ENCODE results near the gene NSUN4.
"Not testable (repeated sequence)": the region's sequence is repeated elsewhere in the genome, so short reads cannot be mapped to it uniquely, and the experiment has no call there.

The NSUN4 gene

DNA sequence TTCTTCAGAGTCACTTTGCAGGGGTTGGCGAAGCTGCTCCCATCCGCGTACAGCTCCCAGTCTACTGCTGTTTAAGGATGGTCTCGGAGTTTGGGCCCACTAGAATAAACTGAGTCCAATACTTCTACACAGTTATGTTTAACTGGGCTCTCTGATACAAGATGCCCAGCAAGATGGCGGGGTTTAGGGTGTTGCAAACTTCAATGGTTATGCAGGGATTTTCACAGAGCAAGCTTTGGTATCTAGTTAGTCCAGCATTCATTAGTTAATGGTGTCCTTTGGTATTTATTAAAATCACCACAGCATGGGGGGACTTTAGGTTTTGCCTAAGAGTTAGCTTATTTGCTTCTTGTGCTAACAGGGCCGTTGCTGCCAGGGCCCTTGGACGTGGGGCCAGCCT is 12.4 kb upstream of the NSUN4 start:
- not testable (repeated sequence) for ATAC-seq

- not testable (repeated sequence) for ATAC-seq
Measured at GRCh38 chr1:46329807-46330206, 10.8 kb upstream of the NSUN4 start.

DNA sequence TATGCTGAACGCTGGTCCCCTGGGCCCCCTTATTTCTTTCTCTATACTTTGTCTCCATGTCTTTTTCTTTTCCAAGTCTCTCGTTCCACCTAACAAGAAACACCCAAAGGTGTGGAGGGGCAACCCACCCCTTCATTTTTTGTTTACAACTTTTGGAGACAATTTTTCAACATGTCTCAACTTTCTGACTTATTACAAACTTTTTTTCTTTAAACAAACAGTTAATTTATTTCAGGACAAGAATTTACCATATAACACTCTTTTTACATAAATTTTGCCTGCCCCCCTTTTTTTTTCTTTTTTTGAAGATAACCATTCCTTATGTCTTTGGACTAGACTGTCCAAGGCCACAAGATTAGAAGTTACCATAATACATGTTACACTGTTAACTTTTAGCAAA is 10.2 kb upstream of the NSUN4 start:
- ATAC-seq = not testable (repeated sequence)

DNA sequence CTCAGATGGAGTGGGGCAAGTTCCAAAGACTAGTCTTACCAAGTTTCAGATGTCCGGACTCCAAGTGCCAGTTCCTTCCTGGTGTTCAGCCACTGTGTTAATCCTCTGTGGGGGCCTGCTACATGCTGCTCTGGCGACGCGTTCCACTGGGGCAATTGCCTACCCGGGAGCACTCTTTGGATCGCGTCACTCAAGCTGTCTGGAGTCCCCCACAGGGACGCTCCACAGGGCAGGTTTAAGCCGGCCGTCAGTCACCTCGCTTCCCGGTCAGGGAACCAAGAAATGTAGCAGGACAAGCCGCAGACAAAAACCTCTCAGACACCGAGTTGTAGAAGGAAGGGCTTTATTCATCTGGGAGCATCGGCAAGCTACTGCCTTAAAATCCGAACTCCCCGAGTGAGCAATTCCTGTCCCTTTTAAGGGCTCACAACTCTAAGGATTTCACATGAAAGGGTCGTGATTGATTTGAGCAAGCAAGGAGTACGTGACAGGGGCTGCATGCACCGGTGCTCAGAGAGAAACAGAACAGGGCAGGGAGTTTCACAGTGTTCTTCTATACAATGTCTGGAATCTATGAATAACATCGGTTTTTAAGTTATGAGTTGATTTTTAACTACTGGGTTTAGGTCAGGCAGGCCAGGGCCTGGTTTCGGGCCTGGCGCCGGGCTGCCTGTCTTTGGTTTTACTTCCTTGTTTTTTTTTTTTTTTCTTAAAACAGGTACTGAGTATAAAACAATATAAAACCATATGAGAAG is 8.6 kb upstream of the NSUN4 start:
- not testable (repeated sequence) for ATAC-seq

DNA sequence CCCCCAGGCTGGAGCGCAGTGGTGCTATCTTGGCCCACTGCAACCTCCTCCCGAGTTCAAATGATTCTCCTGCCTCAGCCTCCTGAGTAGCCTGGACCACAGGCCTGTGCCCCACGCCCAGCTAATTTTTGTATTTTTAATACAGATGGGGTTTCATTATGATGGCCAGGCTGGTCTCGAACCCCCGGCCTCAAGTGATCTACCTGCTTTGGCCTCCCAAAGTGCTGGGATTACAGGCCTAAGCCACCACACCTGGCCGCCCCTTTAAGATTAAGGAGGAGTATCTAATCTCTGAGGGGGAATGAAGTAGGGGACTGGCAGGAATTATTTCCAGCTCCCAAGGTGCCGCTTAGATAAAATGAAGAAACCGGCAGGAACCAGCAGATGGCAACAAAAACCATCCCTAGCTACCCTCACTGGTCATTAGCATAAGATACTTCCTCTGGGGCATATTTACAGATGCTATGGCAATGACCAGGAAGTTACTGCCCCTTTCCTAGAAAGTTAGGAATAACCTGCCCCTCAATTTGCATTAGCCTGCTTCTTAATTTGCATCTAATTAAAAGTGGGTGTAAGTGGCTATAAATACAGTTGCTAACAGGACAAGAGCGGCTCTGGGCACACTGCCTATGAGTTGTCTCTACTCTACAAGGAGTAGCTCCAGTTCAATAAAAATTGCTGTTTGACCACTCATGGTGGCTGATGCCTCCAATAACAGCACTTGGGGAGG is 7.1 kb upstream of the NSUN4 start:
- ATAC-seq = no peak

DNA sequence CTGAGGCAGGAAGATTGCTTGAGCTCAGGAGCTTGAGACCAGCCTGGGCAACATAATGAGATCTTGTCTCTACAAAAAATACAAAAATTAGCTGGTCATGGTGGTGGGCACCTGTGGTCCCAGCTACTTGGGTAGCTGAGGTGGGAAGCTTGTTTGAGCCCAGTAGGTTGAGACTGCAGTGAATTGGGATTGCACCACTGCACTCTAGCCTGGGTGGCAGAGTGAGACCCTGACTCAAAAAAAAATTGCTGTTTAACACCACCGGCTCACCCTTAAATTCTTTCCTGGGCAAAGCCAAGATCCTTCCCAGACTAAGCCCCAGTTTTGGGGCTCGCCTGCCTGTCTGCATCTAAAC is 6.6 kb upstream of the NSUN4 start:
- no peak for ATAC-seq

DNA sequence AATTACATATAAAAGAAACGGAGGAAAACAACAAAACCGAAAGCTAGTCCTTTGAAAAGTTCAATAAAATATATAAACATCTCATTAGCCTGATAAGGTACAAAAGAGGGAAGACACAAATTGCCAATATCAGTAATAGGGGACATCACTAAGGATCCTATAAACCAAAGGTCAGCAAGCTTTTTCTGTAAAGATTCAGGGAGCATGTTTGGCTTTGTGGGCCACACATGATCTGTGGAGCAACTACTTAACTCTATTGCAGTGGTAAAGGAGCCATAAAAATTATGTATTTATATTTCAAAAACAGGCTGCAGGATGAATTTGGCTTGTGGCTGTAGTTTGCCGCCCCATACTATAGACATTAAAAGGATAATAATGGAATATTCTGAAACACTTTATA is 5.5 kb upstream of the NSUN4 start:
- no peak for ATAC-seq

DNA sequence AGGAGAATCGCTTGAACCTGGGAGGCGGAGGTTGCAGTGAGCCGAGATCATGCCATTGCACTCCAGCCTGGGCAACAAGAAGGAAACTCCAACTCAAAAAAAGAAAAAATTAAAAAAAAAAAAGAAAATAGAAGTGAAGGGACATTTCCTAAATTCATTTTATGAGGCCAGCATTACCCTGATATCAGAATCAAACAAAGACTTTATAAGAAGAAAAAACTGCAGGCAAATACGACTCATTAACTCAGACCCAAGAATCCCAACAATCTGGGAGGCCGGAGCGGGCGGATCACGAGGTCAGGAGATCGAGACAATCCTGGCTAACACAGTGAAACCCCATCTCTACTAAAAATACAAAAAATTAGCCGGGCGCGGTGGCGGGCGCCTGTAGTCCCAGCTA is 3.2 kb upstream of the NSUN4 start:
- not testable (repeated sequence) for ATAC-seq

DNA sequence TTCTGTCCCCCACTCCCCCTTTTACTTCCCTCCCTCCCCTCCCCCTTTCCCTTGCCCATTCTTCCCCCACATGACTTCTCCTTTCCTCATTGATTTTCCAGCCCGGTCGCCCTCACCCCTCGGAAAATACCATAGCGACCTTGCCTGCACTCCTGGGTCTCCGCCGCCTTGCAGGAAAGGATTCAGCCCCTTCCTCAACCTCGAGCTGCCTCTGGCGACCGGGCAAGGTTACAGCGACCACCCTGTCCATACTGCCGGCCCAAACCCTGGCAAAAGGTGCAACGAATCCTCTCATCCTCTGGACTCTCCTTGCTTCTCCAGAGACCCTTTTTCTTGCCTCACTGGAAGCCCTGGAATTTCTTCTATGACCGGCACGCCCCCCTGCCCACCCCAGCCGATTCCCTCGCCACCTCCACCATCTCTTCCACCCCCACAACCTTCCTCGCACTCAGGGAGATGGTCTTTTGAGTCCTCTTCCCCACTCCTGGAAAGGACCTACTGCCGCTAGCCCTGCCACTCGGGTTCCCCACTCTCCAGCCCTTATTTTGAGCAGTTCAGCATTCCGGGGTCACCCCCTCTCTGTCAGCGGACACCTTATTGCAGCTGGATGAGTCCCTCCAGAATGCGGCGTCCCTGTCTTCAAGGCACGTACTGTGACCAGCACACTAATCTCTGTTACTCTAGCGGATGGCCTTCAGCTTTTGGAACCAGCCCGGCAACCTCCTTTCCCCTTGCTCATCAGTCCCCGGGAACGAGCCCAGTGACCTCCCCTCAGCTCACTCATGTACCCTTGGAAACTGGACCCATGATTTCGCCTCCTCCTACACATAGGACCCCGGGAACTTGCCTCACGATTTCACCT is 846 bp downstream of the NSUN4 start:
- no peak for ATAC-seq

DNA sequence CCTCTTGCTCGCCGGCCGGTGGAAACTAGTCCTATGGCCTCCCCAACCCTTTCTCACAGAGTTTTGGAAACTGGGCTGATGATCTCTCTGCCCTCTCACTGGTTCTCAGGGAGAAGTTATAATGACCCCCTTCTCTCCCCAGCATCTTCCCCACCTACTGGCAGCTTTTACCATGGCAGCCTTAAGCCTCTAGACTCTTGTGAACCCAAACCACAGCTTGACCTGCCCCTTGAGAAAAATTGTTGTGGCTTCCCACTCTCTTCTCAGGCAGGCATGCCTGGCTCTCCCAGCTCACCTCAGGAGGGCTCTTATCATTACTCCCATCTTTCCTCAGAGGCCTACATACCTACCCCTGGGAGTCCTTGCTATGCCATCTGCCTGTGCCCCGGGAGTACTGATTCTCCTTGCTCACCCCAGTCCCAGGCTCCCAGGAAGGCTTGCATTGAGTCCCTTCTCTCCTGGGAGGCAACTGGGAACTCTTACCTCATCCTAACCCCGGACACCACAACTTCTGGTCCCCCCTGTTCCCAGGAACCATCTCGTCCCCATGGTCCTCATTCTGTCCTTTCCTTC is 1.6 kb downstream of the NSUN4 start:
- ATAC-seq = no peak

GRCh38 chr1:46342677-46343350 is 2.2 kb downstream of the NSUN4 start:
- no peak for ATAC-seq

- no peak for ATAC-seq
Measured at GRCh38 chr1:46343351-46343695, 2.7 kb downstream of the NSUN4 start.

GRCh38 chr1:46343705-46344104 is 3.1 kb downstream of the NSUN4 start:
- ATAC-seq = no peak

- no peak for ATAC-seq
Measured at GRCh38 chr1:46344481-46344880, 3.9 kb downstream of the NSUN4 start.

DNA sequence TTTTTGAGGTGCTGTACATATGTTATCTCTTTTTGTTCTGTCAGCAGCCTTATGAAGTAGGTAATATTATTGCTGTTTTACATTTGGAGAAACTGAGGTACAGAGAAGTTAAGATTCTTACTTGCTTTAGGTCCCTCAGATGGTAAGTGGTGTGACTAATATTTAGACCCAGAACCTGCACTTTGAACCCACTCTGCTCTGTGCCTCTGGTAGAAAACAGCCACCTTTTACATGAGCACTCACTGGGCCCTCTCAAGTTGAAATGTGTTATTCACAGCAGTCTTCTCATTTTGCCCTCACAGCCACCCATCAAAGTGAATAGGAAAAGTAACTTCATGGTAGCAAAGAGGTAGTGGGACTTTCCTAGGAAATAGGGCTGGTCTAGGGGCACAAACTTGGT is 4.7 kb downstream of the NSUN4 start:
- no peak for ATAC-seq

- ATAC-seq = no peak
Measured at GRCh38 chr1:46352363-46352762, 11.8 kb downstream of the NSUN4 start.

DNA sequence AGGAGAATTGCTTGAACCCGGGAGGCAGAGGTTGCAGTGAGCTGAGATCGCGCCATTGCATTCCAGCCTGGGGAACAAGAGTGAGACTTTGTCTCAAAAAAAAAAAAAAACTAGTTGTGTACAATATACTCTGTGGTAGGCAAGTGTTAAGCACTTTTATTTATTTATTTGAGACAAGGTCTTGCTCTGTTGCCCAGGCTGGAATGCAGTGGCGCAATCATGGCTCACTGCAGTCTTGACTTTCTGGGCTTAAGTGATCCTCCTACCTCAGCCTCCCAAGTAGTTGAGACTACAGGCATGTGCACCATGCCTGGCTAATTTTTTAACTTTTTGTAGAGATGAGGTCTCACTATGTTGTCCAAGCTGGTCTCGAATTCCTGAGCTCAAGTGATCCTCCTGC is 15.3 kb downstream of the NSUN4 start:
- not testable (repeated sequence) for ATAC-seq

DNA sequence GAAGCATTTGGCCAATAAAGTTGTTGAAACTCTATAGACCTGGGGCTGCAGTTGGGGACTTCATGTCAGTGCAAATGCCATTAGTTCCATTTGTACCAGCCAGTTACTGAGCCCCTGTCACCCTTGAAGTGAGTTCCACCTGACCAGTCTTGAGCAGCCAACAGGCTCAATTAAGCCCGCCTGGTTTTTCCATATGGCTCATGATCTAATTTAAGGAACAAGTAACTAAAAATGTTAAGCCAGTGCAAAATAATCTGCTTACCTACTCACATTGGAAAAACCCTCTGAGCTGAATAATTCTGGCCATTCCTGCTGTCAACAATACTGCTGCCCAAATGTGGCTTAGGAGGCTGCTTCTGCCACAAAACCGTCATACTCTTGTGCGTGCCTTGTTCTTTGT is 21.6 kb downstream of the NSUN4 start:
- ATAC-seq = no peak

DNA sequence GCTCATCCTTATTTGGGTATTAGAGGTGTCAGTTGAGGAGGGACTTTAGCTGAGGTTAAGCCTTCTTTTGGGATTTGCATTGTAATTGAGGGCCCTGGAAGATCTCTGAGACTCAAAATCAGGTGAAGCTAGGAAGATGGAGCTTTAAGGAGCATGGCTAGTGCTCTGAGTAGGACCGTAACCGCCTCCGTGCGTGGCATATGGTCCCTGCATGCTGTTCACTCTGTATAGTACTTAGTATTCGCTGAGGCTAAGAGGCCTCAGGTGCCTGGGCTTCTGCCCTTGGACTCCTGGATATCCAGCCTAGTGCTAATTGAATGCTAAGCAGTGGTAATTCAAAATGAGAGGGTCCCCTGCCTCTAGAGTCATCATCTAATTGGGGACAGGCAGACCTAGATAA is 22.5 kb downstream of the NSUN4 start:
- ATAC-seq = no peak

DNA sequence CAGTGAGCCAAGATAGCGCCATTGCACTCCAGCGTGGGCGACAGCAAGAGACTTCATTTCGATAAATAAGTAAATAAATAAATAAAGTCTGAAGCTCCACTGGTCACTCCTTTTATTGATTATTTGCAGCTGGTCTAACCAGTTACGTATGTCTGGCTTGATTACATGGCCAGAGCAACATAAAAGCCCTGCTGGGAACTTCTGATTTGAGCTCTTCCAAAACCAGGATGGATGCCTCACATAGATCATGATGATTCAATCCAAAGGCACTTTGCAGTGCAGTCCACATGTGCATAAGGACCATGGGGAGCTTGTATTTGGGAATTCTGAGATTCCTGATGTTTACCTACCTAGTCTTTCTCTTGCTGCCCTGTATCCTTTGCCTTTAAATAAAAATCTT is 24.0 kb downstream of the NSUN4 start:
- no peak for ATAC-seq

GRCh38 chr1:46365796-46366195 is 25.2 kb downstream of the NSUN4 start:
- not testable (repeated sequence) for ATAC-seq

DNA sequence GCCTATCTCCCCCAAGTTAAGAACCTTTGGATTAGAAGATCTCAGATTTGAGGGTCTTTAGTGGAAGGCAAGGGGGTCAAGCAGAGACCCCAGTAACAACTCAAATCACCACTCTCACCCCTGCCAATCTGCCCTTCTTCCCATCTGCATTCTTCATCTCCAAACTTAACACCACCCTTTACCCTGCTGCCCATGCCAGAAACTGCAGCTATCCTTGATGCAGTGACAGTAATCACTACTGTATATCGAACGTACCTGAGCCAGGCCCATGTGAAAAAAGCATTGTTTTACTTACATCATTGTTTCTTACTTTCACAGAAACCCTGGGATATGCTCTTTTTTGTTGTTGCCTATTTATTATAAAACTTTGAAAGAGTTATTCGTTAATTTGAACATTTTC is 26.5 kb downstream of the NSUN4 start:
- ATAC-seq = no peak

DNA sequence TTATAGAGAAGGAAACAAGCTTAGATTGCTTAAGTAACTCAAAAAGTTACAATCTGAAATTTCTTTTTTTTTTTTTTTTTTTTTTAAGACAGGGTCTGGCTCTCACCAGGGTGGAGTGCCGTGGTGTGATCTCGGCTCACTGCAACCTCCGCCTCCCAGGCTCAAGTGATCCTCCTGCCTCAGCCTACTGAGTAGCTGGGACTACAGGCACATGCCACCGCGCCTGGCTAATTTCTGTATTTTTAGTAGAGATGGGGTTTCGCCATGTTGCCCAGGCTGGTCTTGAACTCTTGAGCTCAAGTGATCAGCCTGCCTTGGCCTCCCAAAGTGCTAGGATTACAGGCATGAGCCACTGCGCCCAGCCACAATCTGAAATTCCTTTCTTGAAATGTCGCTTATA is 27.1 kb downstream of the NSUN4 start:
- not testable (repeated sequence) for ATAC-seq

All from activated CD4-positive, CD25-positive, alpha-beta regulatory T cell treated with anti-CD3 and anti-CD28 coated beads, Interleukin-2, amount 50 U/mL, for 24 hours (primary cell).